Type B pancreatic cell (in vitro differentiated cells): ENCODE data around the gene PRDX3. TPM values are rescaled to one million over a fixed set of nuclear protein-coding genes. Genes with fewer than 3 reads are reported as not detected.

Experiments
- DNase-seq: peaks from one replicate; pipeline ENCODE4 v3.0.0; 2021; ENCODE audit warnings: mixed read lengths; ENCODE audit not compliant: unreplicated experiment; ENCODE audit errors: extremely low spot score
- H3K27ac Mint-ChIP-seq: 2 replicates; pipeline ENCODE4 v1.8.0; 2021; ENCODE audit warnings: mild to moderate bottlenecking, mixed read lengths
- H3K27me3 Mint-ChIP-seq: 2 replicates; pipeline ENCODE4 v1.8.0; 2021; ENCODE audit warnings: mixed read lengths
- H3K36me3 Mint-ChIP-seq: 2 replicates; pipeline ENCODE4 v1.8.0; 2021; ENCODE audit warnings: mixed read lengths
- H3K4me1 Mint-ChIP-seq: one replicate; pipeline ENCODE4 v1.8.0; 2021; ENCODE audit warnings: mixed read lengths; ENCODE audit not compliant: unreplicated experiment
- H3K4me3 Mint-ChIP-seq: 2 replicates; pipeline ENCODE4 v1.8.0; 2021; ENCODE audit warnings: mild to moderate bottlenecking, mixed read lengths
- H3K9me3 Mint-ChIP-seq: 2 replicates; pipeline ENCODE4 v1.8.0; 2021; ENCODE audit warnings: mixed read lengths
- total RNA-seq: library from RNA; stranded (reverse); gene quantifications from 2 replicates; pipeline ENCODE4 v1.2.1, GENCODE V29; 2021; ENCODE audit warnings: low replicate concordance
- TF ChIP-seq, protein P1 (sequence below): fragments of 200-600 bp; sonication (generic); conservative IDR thresholded peaks from 2 replicates; pipeline ENCODE4 v1.5.0; 2021; ENCODE audit warnings: antibody characterized with exemption, mild to moderate bottlenecking

PRDX3 gene
- total RNA-seq, 1 donor from 2014 or later = 126 TPM

DNA sequence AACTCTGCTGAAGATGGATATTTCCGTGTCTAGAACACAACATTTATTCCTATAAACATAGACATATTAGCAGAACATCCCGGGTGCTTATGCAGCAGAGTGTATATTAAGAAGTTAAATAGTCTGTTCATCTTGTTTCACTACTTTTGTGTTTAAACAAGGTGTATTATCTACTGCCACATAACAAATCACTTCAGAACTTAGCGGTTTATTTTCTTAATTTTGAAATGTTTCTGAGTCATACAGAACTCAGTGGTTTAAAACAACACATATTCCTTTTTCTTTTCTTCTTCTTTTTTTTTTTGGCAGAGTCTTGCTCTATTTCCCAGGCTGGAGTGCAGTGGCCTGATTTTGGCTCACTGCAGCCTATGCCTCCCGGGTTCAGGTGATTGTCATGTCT is 48.9 kb downstream of the PRDX3 start:
- H3K4me3 Mint-ChIP-seq = no peak overlapping the region

DNA sequence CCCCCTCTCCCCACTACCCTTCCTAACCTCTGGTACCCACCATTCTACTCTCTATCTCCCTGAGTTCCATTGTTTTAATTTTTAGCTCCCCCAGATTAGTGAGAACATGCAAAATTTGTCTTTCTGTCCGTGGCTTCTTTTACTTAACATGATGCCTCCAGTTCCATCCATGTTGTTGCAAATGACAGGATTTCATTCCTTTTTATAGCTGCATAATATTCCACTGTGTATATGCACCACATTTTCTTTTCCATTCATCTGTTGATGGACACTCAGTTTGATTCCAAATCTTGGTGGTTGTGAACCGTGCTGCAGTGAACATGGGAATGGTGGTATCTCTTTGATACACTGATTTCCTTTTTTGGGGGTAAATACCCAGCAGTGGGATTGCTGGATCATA is 52.7 kb downstream of the PRDX3 start:
- TF ChIP-seq, protein P1, sequence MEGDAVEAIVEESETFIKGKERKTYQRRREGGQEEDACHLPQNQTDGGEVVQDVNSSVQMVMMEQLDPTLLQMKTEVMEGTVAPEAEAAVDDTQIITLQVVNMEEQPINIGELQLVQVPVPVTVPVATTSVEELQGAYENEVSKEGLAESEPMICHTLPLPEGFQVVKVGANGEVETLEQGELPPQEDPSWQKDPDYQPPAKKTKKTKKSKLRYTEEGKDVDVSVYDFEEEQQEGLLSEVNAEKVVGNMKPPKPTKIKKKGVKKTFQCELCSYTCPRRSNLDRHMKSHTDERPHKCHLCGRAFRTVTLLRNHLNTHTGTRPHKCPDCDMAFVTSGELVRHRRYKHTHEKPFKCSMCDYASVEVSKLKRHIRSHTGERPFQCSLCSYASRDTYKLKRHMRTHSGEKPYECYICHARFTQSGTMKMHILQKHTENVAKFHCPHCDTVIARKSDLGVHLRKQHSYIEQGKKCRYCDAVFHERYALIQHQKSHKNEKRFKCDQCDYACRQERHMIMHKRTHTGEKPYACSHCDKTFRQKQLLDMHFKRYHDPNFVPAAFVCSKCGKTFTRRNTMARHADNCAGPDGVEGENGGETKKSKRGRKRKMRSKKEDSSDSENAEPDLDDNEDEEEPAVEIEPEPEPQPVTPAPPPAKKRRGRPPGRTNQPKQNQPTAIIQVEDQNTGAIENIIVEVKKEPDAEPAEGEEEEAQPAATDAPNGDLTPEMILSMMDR = no peak
- H3K4me3 Mint-ChIP-seq = no peak overlapping the region
- H3K9me3 Mint-ChIP-seq = no peaks in the 10 kb centered on the region
- no peak overlapping the region for H3K27ac Mint-ChIP-seq
- peaks cover 18% of the 10 kb centered on the region for H3K36me3 Mint-ChIP-seq
- no peaks in the 10 kb centered on the region for H3K4me1 Mint-ChIP-seq
- DNase-seq = no peak
- H3K27me3 Mint-ChIP-seq = no peaks in the 10 kb centered on the region

More for the DNA sequence above, 48.9 kb downstream of the PRDX3 start:
- H3K27ac Mint-ChIP-seq = no peak overlapping the region
- TF ChIP-seq, protein P1 = no peak
- peaks cover 34% of the 10 kb centered on the region for H3K36me3 Mint-ChIP-seq
- no peaks in the 10 kb centered on the region for H3K27me3 Mint-ChIP-seq
- peaks cover 4% of the 10 kb centered on the region for H3K4me1 Mint-ChIP-seq
- no peak for DNase-seq
- no peaks in the 10 kb centered on the region for H3K9me3 Mint-ChIP-seq

DNA sequence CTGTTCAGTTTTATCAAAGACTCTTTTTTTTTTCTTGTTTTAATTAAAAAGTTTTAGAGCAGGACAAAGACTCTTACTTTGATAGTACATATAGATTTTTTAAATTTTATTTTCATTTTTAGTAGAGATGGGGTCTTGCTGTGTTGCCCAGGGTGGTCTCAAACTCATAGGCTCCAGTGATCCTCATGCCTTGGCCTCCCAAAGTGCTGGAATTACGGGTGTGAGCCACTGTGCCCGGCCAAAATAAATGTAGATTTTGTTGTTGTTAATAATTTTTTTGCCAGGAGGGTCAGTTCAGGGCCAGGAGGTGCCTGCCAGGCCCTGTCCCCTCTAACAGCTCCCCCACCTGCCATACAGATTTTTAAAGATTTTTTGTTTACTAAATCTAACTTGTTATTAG is 57.7 kb downstream of the PRDX3 start:
- Mint-ChIP-seq H3K4me3 (no peak overlapping the region), H3K4me1 (no peaks in the 10 kb centered on the region), H3K27me3 (no peaks in the 10 kb centered on the region), H3K36me3 (peaks cover 14% of the 10 kb centered on the region), H3K9me3 (no peaks in the 10 kb centered on the region), H3K27ac (no peak overlapping the region)
- no peak for DNase-seq
- TF ChIP-seq, protein P1 = no peak

DNA sequence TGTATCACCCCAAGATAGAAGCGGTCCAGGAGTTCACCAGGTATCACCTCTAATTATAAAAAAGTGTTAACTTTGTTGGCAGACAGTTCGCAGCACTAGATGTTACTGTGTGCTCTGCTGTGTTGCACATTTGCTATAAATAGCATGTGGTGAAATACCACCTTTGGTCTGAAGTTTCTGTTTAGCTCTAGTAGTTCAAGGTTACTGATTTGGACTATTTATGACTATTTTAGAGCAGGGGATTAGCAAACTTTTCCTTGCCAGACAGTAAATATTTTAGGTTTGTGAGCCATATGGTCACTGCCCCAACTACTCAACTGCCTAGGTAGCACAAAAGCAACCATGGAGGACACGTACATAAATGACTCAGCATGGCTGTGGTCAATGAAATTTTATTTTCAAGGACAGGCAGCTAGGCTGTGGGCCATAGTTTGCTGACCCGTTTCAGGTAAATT is 58.2 kb downstream of the PRDX3 start:
- Mint-ChIP-seq H3K4me3 (no peak overlapping the region), H3K9me3 (no peaks in the 10 kb centered on the region), H3K27ac (no peak overlapping the region), H3K4me1 (no peaks in the 10 kb centered on the region), H3K36me3 (peaks cover 11% of the 10 kb centered on the region), H3K27me3 (no peaks in the 10 kb centered on the region)
- TF ChIP-seq, protein P1 = no peak
- DNase-seq = no peak

DNA sequence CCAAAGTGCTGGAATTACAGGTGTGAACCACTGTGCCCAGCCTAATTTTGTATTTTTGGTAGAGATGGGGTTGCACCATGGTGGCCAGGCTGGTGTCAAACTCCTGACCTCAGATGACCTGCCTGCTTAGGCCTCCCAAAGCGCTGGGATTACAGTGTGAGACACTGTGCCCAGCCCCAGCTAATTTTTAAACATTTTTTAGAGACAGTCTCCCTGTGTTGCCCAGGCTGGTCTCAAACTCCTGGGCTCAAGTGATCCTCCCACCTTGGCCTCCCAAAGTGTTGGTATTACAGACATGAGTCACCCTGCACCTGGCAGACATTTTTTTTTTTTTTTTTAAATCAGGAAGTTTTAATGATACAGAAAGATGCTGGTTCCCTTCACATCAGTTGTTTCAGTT is 59.2 kb downstream of the PRDX3 start:
- Mint-ChIP-seq H3K27ac (no peak overlapping the region), H3K4me1 (no peaks in the 10 kb centered on the region), H3K4me3 (no peak overlapping the region), H3K27me3 (no peaks in the 10 kb centered on the region), H3K9me3 (no peaks in the 10 kb centered on the region), H3K36me3 (peaks cover 11% of the 10 kb centered on the region)
- TF ChIP-seq, protein P1 = no peak
- no peak for DNase-seq

DNA sequence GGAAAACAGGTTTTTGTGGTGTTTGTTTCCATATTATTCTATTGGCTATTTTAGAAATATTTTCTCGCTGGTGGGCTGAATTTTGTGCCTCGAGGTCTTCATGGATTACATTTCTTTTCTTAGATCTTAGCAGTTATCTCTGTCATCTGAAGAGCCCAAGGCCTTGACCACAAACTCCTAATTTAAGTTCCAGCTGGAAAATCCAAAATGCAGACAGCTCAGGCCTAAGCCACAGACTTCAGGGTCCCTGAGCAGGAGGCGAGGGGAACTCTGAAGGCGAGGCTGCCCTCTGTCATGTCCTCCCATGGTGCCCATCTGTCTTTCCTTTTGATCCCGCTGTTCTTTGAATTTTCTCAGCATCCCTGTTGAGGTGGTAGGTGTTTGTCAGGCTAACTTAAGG is 60.4 kb downstream of the PRDX3 start:
- H3K9me3 Mint-ChIP-seq = no peaks in the 10 kb centered on the region
- no peaks in the 10 kb centered on the region for H3K4me1 Mint-ChIP-seq
- peaks cover 17% of the 10 kb centered on the region for H3K36me3 Mint-ChIP-seq
- TF ChIP-seq, protein P1 = no peak
- DNase-seq = no peak
- H3K27me3 Mint-ChIP-seq = no peaks in the 10 kb centered on the region
- no peak overlapping the region for H3K4me3 Mint-ChIP-seq
- H3K27ac Mint-ChIP-seq = no peak overlapping the region
